HG02798 (cell line): ENCODE results near the gene LRPPRC.

Experiments
- ATAC-seq: cut with Tn5 transposase; IDR thresholded peaks from one replicate; pipeline ENCODE4 v1.9.1; 2021; ENCODE audit warnings: mild to moderate bottlenecking; ENCODE audit not compliant: unreplicated experiment, poor library complexity

The LRPPRC gene

GRCh38 chr2:43877782-43878464 lies 117.9 kb downstream of the LRPPRC start:
- ATAC-seq = peak; percentile 78

GRCh38 chr2:43874776-43875451 lies 120.9 kb downstream of the LRPPRC start:
- no peak for ATAC-seq

- no peak for ATAC-seq
These were observed 123.6 kb downstream of the LRPPRC start for GRCh38 chr2:43872151-43872550.

- ATAC-seq = no peak
These were observed 140.5 kb downstream of the LRPPRC start for GRCh38 chr2:43855292-43855691.

GRCh38 chr2:43854671-43855070 lies 141.1 kb downstream of the LRPPRC start:
- ATAC-seq = no peak

GRCh38 chr2:43853141-43854081 lies 142.4 kb downstream of the LRPPRC start:
- no peak for ATAC-seq

GRCh38 chr2:43852196-43852730 lies 143.5 kb downstream of the LRPPRC start:
- no peak for ATAC-seq

- no peak for ATAC-seq
These were observed 144.5 kb downstream of the LRPPRC start for GRCh38 chr2:43851011-43851980.

- no peak for ATAC-seq
These were observed 147.6 kb downstream of the LRPPRC start for GRCh38 chr2:43848214-43848613.

- no peak for ATAC-seq
These were observed 149.5 kb downstream of the LRPPRC start for GRCh38 chr2:43846140-43846793.

GRCh38 chr2:43845181-43845580 lies 150.6 kb downstream of the LRPPRC start:
- no peak for ATAC-seq

- no peak for ATAC-seq
These were observed 152.9 kb downstream of the LRPPRC start for GRCh38 chr2:43842866-43843226.

GRCh38 chr2:43841949-43842865 lies 153.6 kb downstream of the LRPPRC start:
- no peak for ATAC-seq

GRCh38 chr2:43840965-43841364 lies 154.8 kb downstream of the LRPPRC start:
- no peak for ATAC-seq

- ATAC-seq = no peak
These were observed 155.8 kb downstream of the LRPPRC start for GRCh38 chr2:43839776-43840564.

GRCh38 chr2:43838560-43839267 lies 157.1 kb downstream of the LRPPRC start, which contains the start of the genes ABCG5 and ABCG8:
TSS of gene ABCG5 (minus strand) at chr2:43838839. CDS start at chr2:43838679, 160 bp downstream.
TSS of gene ABCG8 (plus strand) at chr2:43838971. CDS start at chr2:43839054, 83 bp downstream.
- no peak for ATAC-seq
